D721Med (cell line): ENCODE measurements around the gene BCL6B.

ENCODE experiments used
- DNase-seq: peaks from one replicate; pipeline ENCODE4 v3.0.0; 2011; ENCODE audit warnings: low spot score; ENCODE audit not compliant: insufficient read length
- FAIRE-seq: peaks from 2 replicates; lab custom pipeline; 2011; peaks lifted over from hg19 to GRCh38; lab: Jason Lieb, UNC
- CTCF ChIP-seq: IDR thresholded peaks from 2 replicates; pipeline ENCODE4 v1.5.1; 2012; ENCODE audit warnings: mild to moderate bottlenecking, control low read depth; ENCODE audit not compliant: insufficient read depth; ENCODE audit errors: missing control alignments

BCL6B gene

GRCh38 chr17:7011415-7011814, 11.4 kb upstream of the BCL6B start:
- DNase-seq, result no peak
- FAIRE-seq, result no peak
- TF ChIP-seq CTCF, result no peak

- no peak for FAIRE-seq
- TF ChIP-seq CTCF, result no peak
- no peak for DNase-seq
These were observed 11.0 kb upstream of the BCL6B start for GRCh38 chr17:7011942-7012254.

GRCh38 chr17:7014261-7014994, 8.4 kb upstream of the BCL6B start:
- peak; percentile 85 for DNase-seq
- FAIRE-seq, result no peak
- peak; percentile 23 for TF ChIP-seq CTCF

- no peak for DNase-seq
- FAIRE-seq, result no peak
- no peak for TF ChIP-seq CTCF
These were observed 7.6 kb upstream of the BCL6B start for GRCh38 chr17:7014995-7015958.

GRCh38 chr17:7016418-7016817, 6.4 kb upstream of the BCL6B start:
- TF ChIP-seq CTCF, result no peak
- DNase-seq, result no peak
- FAIRE-seq, result no peak

- no peak for DNase-seq
- no peak for TF ChIP-seq CTCF
- FAIRE-seq, result no peak
These were observed 5.7 kb upstream of the BCL6B start for GRCh38 chr17:7016886-7017826.
